GM12874 (cell line): Measurements from ENCODE around the gene GLO1.

ENCODE experiments used
- TF ChIP-seq, protein P1 (sequence below): IDR thresholded peaks from 2 replicates; pipeline ENCODE4 v1.5.1; 2011; ENCODE audit warnings: low read depth, mild to moderate bottlenecking, control low read depth, low read length, moderate library complexity; ENCODE audit not compliant: insufficient read depth

Gene GLO1

DNA sequence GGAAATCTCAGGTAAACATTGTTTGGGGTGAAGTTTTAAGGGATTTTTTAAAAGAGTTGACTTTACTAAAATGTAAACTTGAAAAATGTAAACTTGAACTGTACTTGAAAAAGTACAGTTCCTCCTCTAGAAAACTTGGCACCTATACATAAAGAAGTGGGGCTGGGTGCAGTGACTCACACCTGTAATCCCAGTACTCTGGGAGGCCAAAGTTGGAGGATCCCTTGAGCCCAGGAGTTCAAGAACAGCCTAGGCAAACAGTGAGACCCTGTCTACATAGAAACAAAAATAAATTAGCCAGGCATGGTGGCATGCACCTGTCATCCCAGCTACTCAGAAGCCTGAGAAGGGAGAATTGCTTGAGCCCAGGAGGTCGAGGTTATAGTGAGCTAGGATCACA lies 70.5 kb downstream of the GLO1 start:
- TF ChIP-seq, protein P1, sequence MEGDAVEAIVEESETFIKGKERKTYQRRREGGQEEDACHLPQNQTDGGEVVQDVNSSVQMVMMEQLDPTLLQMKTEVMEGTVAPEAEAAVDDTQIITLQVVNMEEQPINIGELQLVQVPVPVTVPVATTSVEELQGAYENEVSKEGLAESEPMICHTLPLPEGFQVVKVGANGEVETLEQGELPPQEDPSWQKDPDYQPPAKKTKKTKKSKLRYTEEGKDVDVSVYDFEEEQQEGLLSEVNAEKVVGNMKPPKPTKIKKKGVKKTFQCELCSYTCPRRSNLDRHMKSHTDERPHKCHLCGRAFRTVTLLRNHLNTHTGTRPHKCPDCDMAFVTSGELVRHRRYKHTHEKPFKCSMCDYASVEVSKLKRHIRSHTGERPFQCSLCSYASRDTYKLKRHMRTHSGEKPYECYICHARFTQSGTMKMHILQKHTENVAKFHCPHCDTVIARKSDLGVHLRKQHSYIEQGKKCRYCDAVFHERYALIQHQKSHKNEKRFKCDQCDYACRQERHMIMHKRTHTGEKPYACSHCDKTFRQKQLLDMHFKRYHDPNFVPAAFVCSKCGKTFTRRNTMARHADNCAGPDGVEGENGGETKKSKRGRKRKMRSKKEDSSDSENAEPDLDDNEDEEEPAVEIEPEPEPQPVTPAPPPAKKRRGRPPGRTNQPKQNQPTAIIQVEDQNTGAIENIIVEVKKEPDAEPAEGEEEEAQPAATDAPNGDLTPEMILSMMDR: no peak

DNA sequence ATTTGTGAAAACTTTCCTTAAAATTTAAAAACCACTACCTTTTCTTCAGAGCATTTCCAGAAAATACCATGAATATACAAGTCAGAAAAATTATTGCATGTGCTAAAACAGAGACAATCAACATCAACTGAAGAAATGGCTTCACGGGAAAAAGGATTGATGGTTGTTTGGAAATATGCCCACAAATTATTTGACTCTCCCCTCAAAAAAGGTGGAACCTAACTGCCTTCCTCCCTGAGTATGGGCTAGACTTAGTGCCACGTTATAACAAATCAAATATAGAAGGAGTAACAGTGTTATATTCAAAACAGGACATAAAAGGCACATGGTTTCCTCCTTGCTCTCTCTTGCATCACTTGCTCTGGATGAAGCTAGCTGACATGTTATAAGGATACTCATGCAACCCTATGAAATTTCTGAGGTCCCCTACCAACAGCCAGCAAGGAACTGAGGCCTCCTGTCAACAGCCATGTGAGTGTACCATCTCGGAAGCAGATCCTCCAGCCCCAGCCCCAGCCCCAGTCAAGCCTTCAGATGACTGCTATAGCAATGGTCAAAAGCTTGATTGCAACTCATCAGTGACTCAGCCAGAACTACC lies 71.7 kb downstream of the GLO1 start:
- TF ChIP-seq, protein P1: no peak
